DOHH2 (cell line): ENCODE data around the gene CLEC10A.

Source experiments
- CTCF ChIP-seq: fragments of 200-600 bp; sonication (generic); IDR thresholded peaks from one replicate; pipeline ENCODE4 v1.5.1; 2014; ENCODE audit warnings: antibody characterized with exemption, mild to moderate bottlenecking, low read depth, low read length; ENCODE audit not compliant: poor library complexity, severe bottlenecking
- EZH2phosphoT487 ChIP-seq: fragments of 200-600 bp; sonication (generic); IDR thresholded peaks from 2 replicates; pipeline ENCODE4 v1.6.1; 2017; ENCODE audit warnings: borderline replicate concordance, mild to moderate bottlenecking, antibody characterized with exemption, low read length, moderate library complexity, mixed read lengths

DNA sequence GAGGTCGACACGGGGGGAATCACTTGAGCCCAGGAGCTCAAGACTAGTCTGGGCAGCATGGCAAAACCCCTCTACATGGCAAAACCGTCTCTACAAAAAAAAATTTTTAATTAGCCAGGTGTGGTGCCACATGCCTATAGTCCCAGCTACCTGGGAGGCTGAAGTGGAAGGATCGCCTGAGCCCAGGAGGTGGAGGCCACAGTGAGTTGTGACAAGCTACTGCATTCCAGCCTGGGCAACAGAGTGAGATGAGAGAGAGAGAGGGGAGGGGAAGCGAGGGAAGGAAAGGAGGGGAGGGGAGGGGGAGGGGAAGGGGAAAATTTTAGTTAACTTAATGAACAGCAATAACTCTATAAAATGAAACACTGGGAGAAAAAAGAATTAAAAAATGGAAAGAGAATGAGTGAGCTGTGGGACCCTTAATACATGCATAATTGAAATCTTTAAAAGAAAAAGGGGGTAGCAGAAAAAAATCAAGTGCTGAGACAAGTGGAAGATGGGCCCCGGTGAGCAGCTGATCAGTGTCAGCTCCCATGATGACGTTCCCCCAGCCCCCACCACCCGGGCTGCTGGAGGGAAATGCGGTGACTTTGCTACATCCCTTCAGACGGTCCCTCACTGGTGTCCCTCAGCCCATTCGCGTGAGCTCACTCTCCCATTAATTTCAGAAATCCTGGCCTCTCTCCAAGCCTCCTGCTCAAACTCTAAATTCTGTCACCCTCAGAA lies 31.9 kb upstream of the CLEC10A start:
- TF ChIP-seq CTCF (no peak), EZH2phosphoT487 (no peak)
